Measurements from ENCODE around the gene CADM2.
"Not testable (repeated sequence)": the region's sequence is repeated elsewhere in the genome, so short reads cannot be mapped to it uniquely, and the experiment has no call there.

CADM2 gene

GRCh38 chr3:84958495-84959469 is at the start of gene CADM2:
Gene CADM2, plus strand, starts transcription at chr3:84958989.
- peak; percentile 37 for DNase-seq (ENCODE audit: low read depth)

GRCh38 chr3:84918592-84918991 is 40.2 kb upstream of the CADM2 start:
- DNase-seq (ENCODE audit: low read depth), result not testable (repeated sequence)

- no peak for DNase-seq (ENCODE audit: low read depth)
These were observed 36.1 kb upstream of the CADM2 start for GRCh38 chr3:84922682-84923081.

GRCh38 chr3:84925571-84925970 is 33.2 kb upstream of the CADM2 start:
- DNase-seq (ENCODE audit: low read depth), result no peak

- DNase-seq (ENCODE audit: low read depth), result no peak
These were observed 15.4 kb upstream of the CADM2 start for GRCh38 chr3:84943379-84943778.

- no peak for DNase-seq (ENCODE audit: low read depth)
These were observed 12.5 kb upstream of the CADM2 start for GRCh38 chr3:84946240-84946639.

- no peak for DNase-seq (ENCODE audit: low read depth)
These were observed 882 bp downstream of the CADM2 start for GRCh38 chr3:84959470-84960271.

- no peak for DNase-seq (ENCODE audit: low read depth)
These were observed 1.8 kb downstream of the CADM2 start for GRCh38 chr3:84960581-84960980.

- no peak for DNase-seq (ENCODE audit: low read depth)
These were observed 2.2 kb downstream of the CADM2 start for GRCh38 chr3:84961011-84961410.

- no peak for DNase-seq (ENCODE audit: low read depth)
These were observed 2.9 kb downstream of the CADM2 start for GRCh38 chr3:84961521-84962255.

- DNase-seq (ENCODE audit: low read depth), result no peak
These were observed 3.6 kb downstream of the CADM2 start for GRCh38 chr3:84962415-84962814.

- no peak for DNase-seq (ENCODE audit: low read depth)
These were observed 4.3 kb downstream of the CADM2 start for GRCh38 chr3:84963137-84963536.

- no peak for DNase-seq (ENCODE audit: low read depth)
These were observed 6.4 kb downstream of the CADM2 start for GRCh38 chr3:84965141-84965540.

- no peak for DNase-seq (ENCODE audit: low read depth)
These were observed 9.2 kb downstream of the CADM2 start for GRCh38 chr3:84967767-84968581.

GRCh38 chr3:84968701-84969235 is 10.0 kb downstream of the CADM2 start:
- no peak for DNase-seq (ENCODE audit: low read depth)

GRCh38 chr3:84974347-84974746 is 15.6 kb downstream of the CADM2 start:
- no peak for DNase-seq (ENCODE audit: low read depth)

GRCh38 chr3:84977021-84977420 is 18.2 kb downstream of the CADM2 start:
- no peak for DNase-seq (ENCODE audit: low read depth)

GRCh38 chr3:84978843-84979242 is 20.1 kb downstream of the CADM2 start:
- DNase-seq (ENCODE audit: low read depth), result no peak

- DNase-seq (ENCODE audit: low read depth), result no peak
These were observed 21.2 kb downstream of the CADM2 start for GRCh38 chr3:84980011-84980410.

- DNase-seq (ENCODE audit: low read depth), result no peak
These were observed 21.7 kb downstream of the CADM2 start for GRCh38 chr3:84980456-84980855.

GRCh38 chr3:84983490-84983889 is 24.7 kb downstream of the CADM2 start:
- DNase-seq (ENCODE audit: low read depth), result no peak

All from amniotic epithelial cell (primary cell).